ENCODE measurements around the gene UBQLN3.

DNA sequence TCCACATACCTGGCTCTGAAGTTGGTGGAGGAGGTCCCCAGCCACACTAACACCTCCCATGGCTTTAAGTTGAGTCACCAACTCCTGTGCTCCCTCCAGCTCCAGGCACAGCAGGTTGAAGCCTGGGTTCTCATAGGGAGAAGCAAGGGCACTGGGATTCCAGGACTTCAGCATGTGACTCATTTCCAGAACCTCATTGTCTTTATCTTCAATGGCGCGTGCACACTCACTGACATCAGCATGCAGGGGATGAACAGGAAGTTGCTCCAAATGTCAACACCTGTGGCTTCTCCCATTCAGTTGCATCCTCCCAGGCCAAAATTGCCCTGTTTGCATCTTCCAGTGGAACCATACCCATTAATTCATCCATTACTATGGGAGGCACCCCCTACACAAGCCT is 12.6 kb upstream of the UBQLN3 start:
- TF ChIP-seq, protein P1, sequence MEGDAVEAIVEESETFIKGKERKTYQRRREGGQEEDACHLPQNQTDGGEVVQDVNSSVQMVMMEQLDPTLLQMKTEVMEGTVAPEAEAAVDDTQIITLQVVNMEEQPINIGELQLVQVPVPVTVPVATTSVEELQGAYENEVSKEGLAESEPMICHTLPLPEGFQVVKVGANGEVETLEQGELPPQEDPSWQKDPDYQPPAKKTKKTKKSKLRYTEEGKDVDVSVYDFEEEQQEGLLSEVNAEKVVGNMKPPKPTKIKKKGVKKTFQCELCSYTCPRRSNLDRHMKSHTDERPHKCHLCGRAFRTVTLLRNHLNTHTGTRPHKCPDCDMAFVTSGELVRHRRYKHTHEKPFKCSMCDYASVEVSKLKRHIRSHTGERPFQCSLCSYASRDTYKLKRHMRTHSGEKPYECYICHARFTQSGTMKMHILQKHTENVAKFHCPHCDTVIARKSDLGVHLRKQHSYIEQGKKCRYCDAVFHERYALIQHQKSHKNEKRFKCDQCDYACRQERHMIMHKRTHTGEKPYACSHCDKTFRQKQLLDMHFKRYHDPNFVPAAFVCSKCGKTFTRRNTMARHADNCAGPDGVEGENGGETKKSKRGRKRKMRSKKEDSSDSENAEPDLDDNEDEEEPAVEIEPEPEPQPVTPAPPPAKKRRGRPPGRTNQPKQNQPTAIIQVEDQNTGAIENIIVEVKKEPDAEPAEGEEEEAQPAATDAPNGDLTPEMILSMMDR (IDR thresholded peaks at IDR 0.05 in 2 of 3, conservative IDR thresholded peaks at IDR 0.05 in 1 of 3; ENCODE audit: control insufficient read depth in 2 of 3, extremely low read depth in 1 of 3, insufficient read depth in 1 of 3, low read depth in 3 of 3, low read length in 3 of 3): no peak
- TF ChIP-seq RFX5 (IDR thresholded peaks at IDR 0.05; ENCODE audit: low read depth, low read length) (no peak), RCOR1 (conservative IDR thresholded peaks at IDR 0.05; ENCODE audit: low read depth, low read length) (no peak), CEBPB (IDR thresholded peaks at IDR 0.05; ENCODE audit: borderline replicate concordance in 1 of 2, low read depth in 2 of 2, low read length in 2 of 2) (no peak), RAD21 (IDR thresholded peaks at IDR 0.05; ENCODE audit: insufficient read depth, low read depth, low read length) (no peak), RUNX3 (IDR thresholded peaks at IDR 0.05; ENCODE audit: low read length) (no peak)
